Camera-type eye (tissue), 1 donor: ENCODE measurements around the gene EOMES. TPM values are rescaled to one million over a fixed set of nuclear protein-coding genes. Genes with fewer than 3 reads are reported as not detected.

ENCODE experiments used
- total RNA-seq: library from RNA; depleted of rRNA; stranded (reverse); fragments of >200 nt; gene quantifications from one replicate; pipeline ENCODE4 v1.2.3, GENCODE V29; 2014

Gene EOMES
- 4.6 TPM for total RNA-seq

GRCh38 chr3:27721717-27722564, at the start of gene EOMES:
TSS of gene EOMES (minus strand) at chr3:27722323. CDS start at chr3:27722294, 29 bp downstream.

Other genes with a start within 250 kb of the EOMES start
- 114 TPM for gene SLC4A7, start 237.9 kb downstream of the EOMES start, total RNA-seq